ENCODE measurements around the gene SPPL2A.

DNA sequence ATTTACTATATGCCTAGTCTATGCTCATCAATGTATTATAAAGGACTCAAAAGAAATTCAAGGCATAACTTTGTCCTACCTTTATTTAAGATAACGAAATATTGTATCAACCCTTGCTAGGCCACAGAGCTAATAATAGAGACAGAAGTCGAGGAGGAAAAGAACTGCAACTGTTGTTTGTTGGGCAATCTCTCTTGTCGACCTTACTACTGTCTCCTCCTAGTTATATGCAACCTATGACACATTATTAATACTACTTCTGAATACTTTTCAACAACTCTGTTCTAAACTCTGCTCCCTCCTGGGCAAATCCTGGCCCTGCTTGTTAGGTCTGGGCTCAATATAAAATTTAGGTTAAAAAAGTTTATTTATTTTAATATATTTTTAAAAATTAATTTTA lies 24.6 kb downstream of the SPPL2A start:
- TF ChIP-seq EZH2phosphoT487 (IDR thresholded peaks at IDR 0.05; ENCODE audit: low read length) = no peak
- TF ChIP-seq, protein P1, sequence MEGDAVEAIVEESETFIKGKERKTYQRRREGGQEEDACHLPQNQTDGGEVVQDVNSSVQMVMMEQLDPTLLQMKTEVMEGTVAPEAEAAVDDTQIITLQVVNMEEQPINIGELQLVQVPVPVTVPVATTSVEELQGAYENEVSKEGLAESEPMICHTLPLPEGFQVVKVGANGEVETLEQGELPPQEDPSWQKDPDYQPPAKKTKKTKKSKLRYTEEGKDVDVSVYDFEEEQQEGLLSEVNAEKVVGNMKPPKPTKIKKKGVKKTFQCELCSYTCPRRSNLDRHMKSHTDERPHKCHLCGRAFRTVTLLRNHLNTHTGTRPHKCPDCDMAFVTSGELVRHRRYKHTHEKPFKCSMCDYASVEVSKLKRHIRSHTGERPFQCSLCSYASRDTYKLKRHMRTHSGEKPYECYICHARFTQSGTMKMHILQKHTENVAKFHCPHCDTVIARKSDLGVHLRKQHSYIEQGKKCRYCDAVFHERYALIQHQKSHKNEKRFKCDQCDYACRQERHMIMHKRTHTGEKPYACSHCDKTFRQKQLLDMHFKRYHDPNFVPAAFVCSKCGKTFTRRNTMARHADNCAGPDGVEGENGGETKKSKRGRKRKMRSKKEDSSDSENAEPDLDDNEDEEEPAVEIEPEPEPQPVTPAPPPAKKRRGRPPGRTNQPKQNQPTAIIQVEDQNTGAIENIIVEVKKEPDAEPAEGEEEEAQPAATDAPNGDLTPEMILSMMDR (IDR thresholded peaks at IDR 0.05; ENCODE audit: low read length) = no peak

All from MM.1S (cell line).